Measurements from ENCODE around the gene CFAP54. TPM values are rescaled to one million over a fixed set of nuclear protein-coding genes. Genes with fewer than 3 reads are reported as not detected.

CFAP54 gene
- total and polyA plus RNA-seq, 2 experiments from 2014 or later: 0.07 to 0.76 TPM

DNA sequence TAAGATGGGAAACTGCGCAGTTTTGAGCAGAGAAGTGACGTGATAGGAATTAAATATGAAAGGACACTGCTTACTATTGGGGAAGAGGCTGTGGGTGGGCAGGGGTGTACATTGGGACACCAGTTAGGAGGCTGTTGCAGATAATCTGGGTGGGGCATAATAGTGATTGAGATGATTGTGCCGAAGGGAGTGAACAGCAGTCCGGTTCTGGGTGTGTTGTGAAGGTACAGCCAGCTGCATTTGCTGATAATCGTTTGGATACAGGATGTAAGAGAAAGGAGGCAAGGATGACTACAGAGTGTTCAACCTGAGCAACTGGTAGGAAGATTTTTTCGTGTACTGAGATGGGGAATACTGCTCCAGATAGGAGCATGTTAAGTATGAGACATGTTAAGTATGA, 212.5 kb downstream of the CFAP54 start (continued):
- TF ChIP-seq EZH2phosphoT487 (IDR thresholded peaks at IDR 0.05; ENCODE audit: unreplicated experiment): no peak

DNA sequence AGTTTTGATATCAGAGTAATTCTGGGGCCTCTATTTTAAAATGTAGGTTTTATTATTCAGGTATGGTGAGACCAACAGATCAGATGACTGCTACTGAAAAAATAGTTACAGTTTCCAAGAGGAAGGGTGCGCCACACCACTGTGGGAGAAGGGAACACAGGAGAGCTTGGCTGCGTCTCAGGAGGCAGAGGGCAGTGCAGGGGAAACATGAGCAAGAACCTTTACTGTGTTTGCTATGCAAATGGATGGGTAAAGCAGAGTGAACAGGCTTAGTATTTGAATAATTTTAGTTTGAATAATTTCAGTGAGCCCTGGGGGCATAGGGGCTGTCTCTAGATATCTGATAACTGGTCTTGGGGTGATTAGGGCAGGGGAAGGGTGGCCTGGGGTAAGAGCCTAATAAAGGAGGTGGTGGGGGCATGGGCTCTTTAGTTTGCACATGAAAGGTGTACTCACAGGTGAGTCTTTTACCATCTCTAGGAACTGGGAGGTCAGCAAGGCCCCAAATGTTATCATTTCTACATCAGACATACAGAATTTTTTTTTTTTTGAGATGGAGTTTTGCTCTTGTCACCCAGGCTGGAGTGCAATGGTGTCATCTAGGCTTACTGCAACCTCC, 220.9 kb downstream of the CFAP54 start:
- Histone ChIP-seq H3K27me3 (ENCODE audit: insufficient read depth) (no peaks in the 10 kb centered on the region), H3K4me3 (no peak overlapping the region), H3K27ac (ENCODE audit: low read depth) (no peak overlapping the region), H2AFZ (no peak overlapping the region; the same call in 1 of the 2 replicates), H3K79me2 (replicated peaks; ENCODE audit: insufficient read depth) (no peaks in the 10 kb centered on the region), H3F3A (replicated peaks; ENCODE audit: low read depth) (no peaks in the 10 kb centered on the region), H3K9me2 (ENCODE audit: insufficient read depth) (peaks cover 10% of the 10 kb centered on the region; the same call in 1 of the 2 replicates), H3K4me1 (ENCODE audit: insufficient read depth) (peaks cover 8% of the 10 kb centered on the region), H4K20me1 (replicated peaks; ENCODE audit: insufficient read depth) (no peaks in the 10 kb centered on the region), H3K4me2 (peak overlapping the region; percentile 27; the same call in 1 of the 2 replicates), H3K36me3 (ENCODE audit: insufficient read depth) (no peaks in the 10 kb centered on the region)
- TF ChIP-seq, protein P1, sequence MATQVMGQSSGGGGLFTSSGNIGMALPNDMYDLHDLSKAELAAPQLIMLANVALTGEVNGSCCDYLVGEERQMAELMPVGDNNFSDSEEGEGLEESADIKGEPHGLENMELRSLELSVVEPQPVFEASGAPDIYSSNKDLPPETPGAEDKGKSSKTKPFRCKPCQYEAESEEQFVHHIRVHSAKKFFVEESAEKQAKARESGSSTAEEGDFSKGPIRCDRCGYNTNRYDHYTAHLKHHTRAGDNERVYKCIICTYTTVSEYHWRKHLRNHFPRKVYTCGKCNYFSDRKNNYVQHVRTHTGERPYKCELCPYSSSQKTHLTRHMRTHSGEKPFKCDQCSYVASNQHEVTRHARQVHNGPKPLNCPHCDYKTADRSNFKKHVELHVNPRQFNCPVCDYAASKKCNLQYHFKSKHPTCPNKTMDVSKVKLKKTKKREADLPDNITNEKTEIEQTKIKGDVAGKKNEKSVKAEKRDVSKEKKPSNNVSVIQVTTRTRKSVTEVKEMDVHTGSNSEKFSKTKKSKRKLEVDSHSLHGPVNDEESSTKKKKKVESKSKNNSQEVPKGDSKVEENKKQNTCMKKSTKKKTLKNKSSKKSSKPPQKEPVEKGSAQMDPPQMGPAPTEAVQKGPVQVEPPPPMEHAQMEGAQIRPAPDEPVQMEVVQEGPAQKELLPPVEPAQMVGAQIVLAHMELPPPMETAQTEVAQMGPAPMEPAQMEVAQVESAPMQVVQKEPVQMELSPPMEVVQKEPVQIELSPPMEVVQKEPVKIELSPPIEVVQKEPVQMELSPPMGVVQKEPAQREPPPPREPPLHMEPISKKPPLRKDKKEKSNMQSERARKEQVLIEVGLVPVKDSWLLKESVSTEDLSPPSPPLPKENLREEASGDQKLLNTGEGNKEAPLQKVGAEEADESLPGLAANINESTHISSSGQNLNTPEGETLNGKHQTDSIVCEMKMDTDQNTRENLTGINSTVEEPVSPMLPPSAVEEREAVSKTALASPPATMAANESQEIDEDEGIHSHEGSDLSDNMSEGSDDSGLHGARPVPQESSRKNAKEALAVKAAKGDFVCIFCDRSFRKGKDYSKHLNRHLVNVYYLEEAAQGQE (IDR thresholded peaks at IDR 0.05; ENCODE audit: unreplicated experiment): no peak
- TF ChIP-seq, protein P2, sequence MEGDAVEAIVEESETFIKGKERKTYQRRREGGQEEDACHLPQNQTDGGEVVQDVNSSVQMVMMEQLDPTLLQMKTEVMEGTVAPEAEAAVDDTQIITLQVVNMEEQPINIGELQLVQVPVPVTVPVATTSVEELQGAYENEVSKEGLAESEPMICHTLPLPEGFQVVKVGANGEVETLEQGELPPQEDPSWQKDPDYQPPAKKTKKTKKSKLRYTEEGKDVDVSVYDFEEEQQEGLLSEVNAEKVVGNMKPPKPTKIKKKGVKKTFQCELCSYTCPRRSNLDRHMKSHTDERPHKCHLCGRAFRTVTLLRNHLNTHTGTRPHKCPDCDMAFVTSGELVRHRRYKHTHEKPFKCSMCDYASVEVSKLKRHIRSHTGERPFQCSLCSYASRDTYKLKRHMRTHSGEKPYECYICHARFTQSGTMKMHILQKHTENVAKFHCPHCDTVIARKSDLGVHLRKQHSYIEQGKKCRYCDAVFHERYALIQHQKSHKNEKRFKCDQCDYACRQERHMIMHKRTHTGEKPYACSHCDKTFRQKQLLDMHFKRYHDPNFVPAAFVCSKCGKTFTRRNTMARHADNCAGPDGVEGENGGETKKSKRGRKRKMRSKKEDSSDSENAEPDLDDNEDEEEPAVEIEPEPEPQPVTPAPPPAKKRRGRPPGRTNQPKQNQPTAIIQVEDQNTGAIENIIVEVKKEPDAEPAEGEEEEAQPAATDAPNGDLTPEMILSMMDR (conservative IDR thresholded peaks at IDR 0.05; ENCODE audit: low read depth in 2 of 2): peak; percentile 28 to 70; a peak in 3 of 4 replicates
- Mint-ChIP-seq H3K4me3 (no peak overlapping the region), H3K4me1 (peaks cover 6% of the 10 kb centered on the region), H3K36me3 (ENCODE audit: low read depth) (no peaks in the 10 kb centered on the region), H3K9me3 (no peaks in the 10 kb centered on the region), H3K27ac (no peak overlapping the region), H3K27me3 (ENCODE audit: insufficient read depth, low read depth, poor library complexity) (peaks cover 2% of the 10 kb centered on the region)
- peak; percentile 99 for ATAC-seq
- peak; percentile 67 for DNase-seq (ENCODE audit: low spot score)

DNA sequence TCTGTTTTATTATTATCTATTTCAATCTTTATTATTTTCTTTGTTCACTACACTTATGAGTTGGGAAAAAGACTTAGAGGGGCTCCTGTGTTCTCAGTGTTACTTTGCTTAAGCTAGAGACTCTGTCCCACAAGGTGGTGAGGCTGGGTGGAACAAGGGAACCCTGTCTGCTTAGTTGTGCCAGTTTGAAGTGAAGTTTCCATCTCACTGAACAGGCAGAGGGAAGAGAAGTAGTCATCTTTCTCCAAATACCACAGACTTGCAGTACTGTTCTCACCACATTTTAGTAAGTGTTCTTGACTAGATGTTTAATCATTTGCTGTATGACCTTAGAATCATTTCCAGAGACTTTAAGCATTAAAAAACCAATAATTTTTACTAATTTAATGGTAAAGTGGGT, 222.0 kb downstream of the CFAP54 start:
- H4K20me1 ChIP-seq (replicated peaks; ENCODE audit: insufficient read depth): no peaks in the 10 kb centered on the region
- no peaks in the 10 kb centered on the region for H3K9me3 Mint-ChIP-seq
- H2AFZ ChIP-seq: no peak overlapping the region
- no peaks in the 10 kb centered on the region for H3K27me3 ChIP-seq (ENCODE audit: insufficient read depth)
- H3K4me1 Mint-ChIP-seq: peaks cover 6% of the 10 kb centered on the region
- H3K36me3 Mint-ChIP-seq (ENCODE audit: low read depth): no peaks in the 10 kb centered on the region
- no peak overlapping the region for H3K4me3 ChIP-seq
- no peaks in the 10 kb centered on the region for H3K79me2 ChIP-seq (replicated peaks; ENCODE audit: insufficient read depth)
- no peak overlapping the region for H3K4me3 Mint-ChIP-seq
- no peak for ATAC-seq
- no peaks in the 10 kb centered on the region for H3K36me3 ChIP-seq (ENCODE audit: insufficient read depth)
- H3K27me3 Mint-ChIP-seq (ENCODE audit: insufficient read depth, low read depth, poor library complexity): peaks cover 2% of the 10 kb centered on the region
- H3K27ac Mint-ChIP-seq: no peak overlapping the region
- no peaks in the 10 kb centered on the region for H3F3A ChIP-seq (replicated peaks; ENCODE audit: low read depth)
- H3K9me2 ChIP-seq (ENCODE audit: insufficient read depth): peaks cover 10% of the 10 kb centered on the region; the same call in 1 of the 2 replicates
- no peak overlapping the region for H3K4me2 ChIP-seq
- DNase-seq (ENCODE audit: low spot score): no peak
- peaks cover 8% of the 10 kb centered on the region for H3K4me1 ChIP-seq (ENCODE audit: insufficient read depth)
- H3K27ac ChIP-seq (ENCODE audit: low read depth): no peak overlapping the region
- TF ChIP-seq, protein P1 (IDR thresholded peaks at IDR 0.05; ENCODE audit: unreplicated experiment): no peak
- TF ChIP-seq POLR2AphosphoS5 (IDR thresholded peaks at IDR 0.05; ENCODE audit: low read depth) (no peak), NANOG (IDR thresholded peaks at IDR 0.05; ENCODE audit: borderline replicate concordance) (no peak), EZH2 (IDR thresholded peaks at IDR 0.05; ENCODE audit: low read depth, unreplicated experiment) (no peak), STAT1 (IDR thresholded peaks at IDR 0.05; ENCODE audit: unreplicated experiment) (no peak), CREB1 (CRISPR knock-in tag; IDR thresholded peaks at IDR 0.05; ENCODE audit: low read depth) (no peak)
- TF ChIP-seq, protein P3, sequence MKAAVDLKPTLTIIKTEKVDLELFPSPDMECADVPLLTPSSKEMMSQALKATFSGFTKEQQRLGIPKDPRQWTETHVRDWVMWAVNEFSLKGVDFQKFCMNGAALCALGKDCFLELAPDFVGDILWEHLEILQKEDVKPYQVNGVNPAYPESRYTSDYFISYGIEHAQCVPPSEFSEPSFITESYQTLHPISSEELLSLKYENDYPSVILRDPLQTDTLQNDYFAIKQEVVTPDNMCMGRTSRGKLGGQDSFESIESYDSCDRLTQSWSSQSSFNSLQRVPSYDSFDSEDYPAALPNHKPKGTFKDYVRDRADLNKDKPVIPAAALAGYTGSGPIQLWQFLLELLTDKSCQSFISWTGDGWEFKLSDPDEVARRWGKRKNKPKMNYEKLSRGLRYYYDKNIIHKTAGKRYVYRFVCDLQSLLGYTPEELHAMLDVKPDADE (IDR thresholded peaks at IDR 0.05): no peak
- TF ChIP-seq, protein P2 (conservative IDR thresholded peaks at IDR 0.05; ENCODE audit: low read depth in 2 of 2): no peak
